GM20431 (cell line): ENCODE results near the gene SORBS2.

Source experiments
- in situ Hi-C: fragments of 300-500 bp; cut with MseI, MboI; formaldehyde crosslinking; loops from one replicate; pipeline ENCODE4 v1.15.0; 2020; ENCODE audit warnings: low sequenced_read_pairs; ENCODE audit not compliant: unreplicated experiment

Gene SORBS2

DNA sequence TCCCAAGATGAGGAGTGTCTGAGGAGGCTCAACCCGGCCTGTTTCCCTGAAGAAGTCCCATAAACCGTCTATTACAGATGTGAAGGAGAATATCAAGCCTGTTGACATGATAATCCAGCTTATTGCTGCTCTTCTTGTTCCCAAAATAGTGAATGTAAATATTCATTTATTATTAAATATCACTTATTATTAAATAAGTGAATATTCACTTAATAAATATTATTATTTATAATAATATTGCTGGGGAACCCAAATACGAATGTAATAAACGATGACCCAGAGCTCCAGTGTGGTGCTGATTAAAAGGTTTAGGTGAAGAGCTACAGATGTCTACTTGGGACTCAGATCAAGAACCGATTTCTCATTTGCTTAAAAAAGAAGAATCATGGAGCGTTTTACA lies 23.8 kb upstream of the SORBS2 start:
- in situ Hi-C loops = no loop called here

DNA sequence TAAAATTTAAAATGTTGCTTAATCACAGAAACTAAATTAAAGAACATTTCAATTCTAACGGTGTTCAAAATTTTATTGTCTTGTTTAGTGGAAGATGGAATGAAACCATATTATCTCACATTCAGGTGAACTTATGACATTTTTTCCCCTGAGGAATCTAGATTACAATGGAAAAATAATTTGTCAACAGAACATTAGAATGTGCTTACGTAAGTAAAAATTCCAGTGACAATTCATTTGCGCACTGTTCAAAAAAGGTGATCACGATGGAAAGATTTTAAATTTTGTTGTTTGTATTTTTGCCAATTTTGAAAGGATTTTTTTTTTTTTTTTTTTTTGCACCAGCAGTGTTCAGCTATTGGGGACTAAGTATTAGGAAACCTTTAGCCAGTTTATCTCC lies 23.3 kb upstream of the SORBS2 start:
- in situ Hi-C loops = no loop called here

DNA sequence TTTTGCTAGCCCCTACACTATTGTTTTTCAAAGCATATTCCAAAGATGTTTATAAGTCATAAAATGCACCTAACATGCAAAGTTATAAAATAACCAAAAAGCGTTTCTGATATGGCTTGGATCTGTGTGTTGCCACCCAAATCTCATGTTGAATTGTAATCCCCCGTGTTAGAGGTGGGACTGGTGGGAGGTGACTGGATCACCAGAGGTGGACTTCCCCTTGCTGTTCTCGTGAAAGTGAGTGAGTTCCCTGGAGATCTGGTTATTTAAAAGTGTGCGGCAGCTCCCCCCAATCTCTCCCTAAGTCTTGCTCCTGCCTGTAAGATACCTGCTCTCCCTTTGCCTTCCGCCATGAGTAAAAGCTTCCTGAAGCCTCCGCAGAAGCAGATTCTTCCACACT lies 22.8 kb upstream of the SORBS2 start:
- in situ Hi-C loops = no loop called here

DNA sequence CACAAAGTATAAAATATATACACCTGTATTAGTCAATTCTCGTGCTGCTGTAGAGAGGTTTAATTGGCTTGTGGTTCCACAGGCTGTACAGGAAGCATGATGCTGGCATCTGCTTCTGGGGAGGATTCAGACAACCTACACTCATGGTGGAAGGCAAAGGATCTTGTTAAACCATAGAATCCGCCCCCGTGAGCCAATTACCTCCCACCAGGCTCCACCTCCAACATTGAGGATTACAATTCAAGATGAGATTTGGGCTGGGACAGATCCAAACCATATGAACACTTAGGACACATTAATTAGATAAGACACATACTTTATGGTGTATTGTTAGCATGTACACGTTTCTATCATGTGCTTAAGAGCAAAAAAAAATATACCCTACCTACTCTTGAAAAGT lies 22.1 kb upstream of the SORBS2 start:
- in situ Hi-C loops = no loop called here

DNA sequence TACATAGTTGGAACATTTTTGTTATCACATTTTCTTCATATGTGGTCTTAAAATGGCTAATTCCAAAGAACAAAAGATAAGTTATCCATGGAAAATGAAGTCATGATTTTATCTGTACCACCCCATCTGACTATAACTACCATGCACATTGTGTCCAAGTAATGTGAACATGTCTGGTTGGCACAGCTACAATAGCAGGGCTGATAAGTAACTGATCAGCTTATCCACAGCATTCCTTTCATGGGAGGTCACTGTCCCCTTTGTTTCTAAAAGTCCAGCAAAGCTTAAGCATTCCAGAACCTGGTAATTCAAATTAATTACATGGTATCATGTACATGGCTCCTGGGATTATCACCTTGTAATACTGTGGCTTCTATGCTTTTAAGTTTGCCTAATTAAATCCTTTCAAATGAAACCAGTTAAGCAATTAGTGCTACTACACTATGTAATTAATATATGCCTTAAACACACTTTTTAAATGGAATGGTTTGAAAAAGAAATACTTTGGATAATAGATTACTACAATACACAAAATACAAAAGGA lies 21.1 kb upstream of the SORBS2 start:
- in situ Hi-C loops = no loop called here

DNA sequence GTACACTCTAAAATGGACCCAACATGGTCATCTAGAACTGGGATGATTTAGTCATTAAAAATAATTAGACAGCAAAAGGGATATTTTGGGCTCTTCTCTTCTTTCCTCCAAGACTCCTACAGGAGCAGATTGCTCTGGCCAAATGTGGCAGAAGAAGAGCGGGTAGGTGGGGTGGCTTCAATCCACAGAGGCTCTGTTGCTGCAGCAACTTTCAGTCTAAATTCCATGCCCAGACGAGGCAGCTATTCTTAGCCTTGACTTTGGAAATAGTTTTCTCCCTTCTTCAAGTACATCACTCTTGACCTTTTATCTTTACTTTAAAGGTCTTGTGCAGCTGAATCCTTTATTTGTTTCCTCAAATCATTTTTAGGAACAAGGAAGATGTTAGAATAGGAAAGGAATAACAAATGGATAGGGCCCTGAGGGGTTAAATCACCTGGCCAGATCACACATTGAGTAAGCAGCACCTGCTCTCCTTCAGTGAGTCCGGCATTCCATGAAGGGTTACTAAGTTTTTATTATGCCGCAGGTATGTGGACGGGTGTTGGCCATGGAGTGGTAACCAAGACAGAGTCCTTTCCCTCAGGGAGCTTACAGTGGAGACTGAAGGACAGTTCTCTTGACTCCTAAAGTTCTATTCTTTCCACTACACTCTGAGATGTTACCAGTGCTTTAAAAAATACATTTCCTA lies 19.3 kb upstream of the SORBS2 start:
- in situ Hi-C loops = no loop called here

DNA sequence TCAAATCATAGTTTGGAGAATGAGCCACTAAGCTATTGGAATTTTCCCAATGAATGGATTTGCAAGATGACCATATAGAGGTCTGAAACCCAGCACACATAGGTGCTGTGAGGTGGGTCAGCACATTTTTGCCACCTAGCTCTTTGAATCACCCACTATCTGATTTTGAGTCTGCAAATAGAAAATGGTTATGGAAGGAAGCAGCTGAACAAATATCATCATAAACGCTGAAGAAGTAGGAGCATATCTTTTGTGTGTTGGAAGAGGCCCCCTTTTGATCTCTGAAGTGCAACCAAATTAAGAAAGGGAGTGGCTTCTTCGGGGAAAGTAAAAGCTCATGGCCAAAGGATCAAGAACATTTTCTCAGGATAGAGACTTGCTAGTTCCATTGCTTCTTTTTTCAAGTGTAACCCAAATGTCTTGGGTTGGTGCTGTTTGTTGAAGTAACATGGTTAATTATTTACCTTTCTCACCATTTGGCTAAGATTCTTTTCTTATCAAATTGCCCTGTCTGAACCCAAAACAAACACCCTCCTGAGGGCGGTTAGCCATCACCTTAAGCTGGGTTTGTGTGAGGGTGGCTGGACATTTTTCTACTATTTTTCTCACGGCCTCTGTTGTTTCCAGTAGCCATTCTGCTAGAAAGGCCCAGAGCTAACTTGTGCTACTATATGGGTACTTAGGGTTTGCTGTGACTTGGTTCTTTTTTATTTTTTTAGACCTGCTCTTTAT lies 18.4 kb upstream of the SORBS2 start:
- in situ Hi-C loops = no loop called here

DNA sequence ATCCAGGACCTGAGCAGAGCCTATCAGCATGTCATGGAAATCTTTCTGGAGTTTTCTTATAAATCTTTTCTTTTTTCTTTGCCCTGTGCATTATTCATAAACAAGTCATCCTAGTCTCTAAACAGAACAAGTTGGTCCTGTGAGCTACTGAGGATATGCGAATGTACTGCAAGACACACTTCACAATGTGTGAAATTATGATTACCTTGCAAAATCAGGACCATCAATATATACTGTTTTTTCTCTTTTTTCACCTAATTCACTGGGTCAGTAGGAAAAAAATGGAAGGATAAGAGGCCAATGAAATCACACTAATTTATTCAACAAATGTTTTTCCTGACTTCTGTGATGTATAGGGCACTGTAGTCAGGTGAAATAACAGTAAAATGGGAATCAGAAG lies 14.4 kb upstream of the SORBS2 start:
- in situ Hi-C loops = no loop called here

DNA sequence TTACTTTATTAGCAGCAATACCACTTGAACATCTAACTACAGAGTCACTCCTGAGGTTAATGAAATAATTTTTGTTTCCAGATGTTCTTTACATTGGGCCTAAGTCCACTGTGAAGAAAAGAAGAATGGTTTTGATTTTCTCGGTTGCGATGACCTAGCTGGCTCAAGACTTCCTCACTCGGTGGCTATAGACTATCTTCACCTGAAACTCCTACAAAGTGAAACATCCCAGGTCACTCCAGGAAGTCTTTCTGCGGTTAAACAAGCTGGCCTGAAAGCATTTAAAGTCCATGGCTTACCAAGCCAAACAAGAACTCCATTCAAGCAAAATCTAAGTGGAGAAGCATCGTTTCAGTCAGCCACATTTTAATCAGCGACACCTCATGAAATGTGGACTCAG lies 13.7 kb upstream of the SORBS2 start:
- in situ Hi-C loops = no loop called here

DNA sequence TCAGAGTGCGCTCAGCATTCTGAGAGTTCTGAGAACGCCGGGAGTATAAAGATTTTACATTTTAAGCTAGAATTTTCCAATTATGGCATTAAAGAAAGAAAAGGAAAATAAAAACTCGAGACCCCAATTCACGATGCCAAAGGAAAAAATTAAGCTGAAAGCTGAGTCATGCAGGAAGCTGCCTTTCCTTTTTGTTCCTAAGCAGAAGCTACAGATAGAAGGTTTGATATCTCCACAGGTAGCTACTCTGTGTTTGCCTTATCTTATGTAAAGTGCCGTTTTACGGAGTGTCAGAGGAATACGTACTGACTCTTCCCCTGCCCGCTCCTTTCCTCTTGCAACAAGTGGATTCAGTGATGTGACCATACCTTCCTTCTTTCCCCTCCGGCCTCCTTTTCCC lies 10.8 kb upstream of the SORBS2 start:
- in situ Hi-C loops = no loop called here

DNA sequence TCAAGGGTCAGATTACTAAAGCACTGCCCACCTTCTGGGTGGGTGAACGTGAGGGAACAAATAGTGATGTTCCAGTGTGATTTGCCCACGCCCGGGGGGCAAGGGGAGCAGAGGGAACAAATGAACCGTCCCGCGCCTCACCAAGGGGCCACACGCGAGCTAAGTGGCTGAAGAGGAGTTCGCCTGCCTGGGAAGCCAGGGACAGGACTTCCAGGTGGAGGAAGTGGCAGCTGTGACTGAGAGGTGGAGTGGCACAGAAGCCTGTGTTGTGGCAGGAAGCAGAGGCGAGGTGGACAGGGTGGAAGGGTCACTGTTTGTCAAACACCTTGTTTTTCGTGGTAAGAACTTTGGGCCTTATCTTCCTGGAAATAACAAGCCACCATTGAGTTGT lies 9.0 kb upstream of the SORBS2 start:
- in situ Hi-C loops = no loop called here

DNA sequence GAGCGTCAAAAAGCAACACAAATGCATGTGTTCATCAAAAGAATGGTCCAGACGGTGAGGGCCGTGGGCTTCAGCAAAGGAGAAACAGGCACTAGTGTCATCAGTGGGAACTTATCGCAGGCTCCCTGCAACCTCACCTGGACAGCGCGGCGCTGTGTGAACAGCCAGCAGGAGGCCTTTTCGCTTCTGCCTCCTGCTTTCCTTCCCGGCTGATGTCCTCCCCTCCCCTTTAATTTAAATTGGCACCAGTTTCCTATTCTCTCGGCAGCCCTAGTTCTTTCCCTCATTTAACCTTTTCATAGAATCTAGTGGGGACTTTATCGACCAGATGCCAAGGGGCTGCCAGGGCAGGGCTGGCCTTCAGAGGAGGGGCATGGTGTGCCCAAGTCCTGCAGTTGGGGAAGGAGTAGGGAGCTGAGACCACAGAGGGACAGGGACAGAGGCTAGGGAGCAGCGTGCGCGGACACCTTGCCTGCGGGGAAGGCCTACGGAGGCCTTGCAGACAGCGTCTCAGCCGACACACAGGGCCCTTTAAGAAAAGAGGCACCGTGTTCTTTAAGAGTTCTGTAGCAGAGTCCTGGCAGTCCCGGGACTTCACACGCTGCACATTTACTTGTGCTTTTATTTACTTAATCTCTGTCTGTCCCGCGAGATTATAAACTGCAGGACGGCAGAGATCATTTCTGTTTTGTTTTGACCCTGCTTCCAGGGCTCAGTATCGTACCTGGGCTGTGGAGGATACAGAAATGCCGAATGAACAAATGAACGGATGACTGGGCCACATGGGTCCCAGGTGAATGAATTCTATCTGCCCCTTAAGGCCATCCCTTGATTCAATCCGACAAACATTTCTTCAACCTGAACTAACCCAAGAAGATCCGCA lies 8.4 kb upstream of the SORBS2 start:
- in situ Hi-C loops = no loop called here

DNA sequence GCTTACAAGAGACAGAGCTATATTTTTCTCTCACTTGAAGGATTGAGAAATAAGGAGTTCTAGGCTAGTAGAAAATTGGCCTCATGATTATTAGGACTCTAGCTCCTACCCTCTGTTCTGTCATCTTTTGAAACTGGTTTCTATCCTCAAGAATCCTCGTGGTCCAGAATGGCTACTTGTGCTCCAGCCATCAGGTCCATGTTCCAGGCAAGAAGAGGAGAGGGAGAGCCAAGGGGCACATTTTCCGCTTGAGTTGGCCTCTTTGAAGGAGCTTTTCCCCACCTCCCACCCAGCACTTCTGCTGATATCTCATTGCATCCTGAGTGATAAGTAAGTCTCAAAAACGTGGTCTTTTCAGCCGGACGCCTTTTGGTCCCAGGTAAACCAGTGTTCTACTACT lies 7.2 kb upstream of the SORBS2 start:
- in situ Hi-C loops = no loop called here

DNA sequence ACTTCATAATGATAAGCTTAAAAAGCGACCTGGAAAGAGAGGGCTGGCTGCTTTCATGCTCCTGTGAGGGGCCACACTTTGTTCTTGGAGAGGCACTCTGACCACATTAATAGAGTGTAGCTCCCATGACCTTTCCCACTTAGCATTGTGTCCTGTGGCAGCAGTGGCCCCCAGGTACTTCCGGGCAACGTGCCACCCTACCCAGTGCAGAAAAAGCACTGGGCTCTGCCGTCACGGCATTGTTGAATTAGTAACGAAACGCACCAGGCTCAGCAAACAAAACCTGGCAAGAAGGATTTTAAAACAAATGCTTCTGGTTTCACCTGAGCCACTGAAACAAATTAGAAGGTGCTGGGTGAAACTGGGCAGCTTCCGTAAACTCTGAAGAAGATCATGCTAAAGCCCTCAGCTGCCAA lies 5.4 kb upstream of the SORBS2 start:
- in situ Hi-C loops = no loop called here

DNA sequence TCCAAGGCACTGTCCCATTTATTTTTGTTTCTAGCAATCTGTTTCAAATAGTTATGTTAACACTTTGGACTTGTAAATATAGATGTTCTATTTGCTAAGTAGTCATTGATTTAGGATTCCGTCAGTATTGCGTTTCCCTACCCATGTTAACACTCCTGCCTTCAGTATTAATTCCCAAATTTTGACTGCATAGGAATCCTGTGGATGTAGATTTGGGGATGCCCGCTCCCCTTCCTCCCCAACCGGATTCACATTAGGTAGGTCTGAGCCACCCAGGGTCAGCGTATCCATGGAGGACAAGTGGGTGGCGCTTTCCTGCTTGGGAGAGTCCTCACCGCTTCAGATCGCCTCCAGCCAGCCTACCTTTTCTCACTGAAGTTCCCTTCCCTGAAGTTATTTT lies 1.1 kb upstream of the SORBS2 start:
- in situ Hi-C loops = no loop called here

DNA sequence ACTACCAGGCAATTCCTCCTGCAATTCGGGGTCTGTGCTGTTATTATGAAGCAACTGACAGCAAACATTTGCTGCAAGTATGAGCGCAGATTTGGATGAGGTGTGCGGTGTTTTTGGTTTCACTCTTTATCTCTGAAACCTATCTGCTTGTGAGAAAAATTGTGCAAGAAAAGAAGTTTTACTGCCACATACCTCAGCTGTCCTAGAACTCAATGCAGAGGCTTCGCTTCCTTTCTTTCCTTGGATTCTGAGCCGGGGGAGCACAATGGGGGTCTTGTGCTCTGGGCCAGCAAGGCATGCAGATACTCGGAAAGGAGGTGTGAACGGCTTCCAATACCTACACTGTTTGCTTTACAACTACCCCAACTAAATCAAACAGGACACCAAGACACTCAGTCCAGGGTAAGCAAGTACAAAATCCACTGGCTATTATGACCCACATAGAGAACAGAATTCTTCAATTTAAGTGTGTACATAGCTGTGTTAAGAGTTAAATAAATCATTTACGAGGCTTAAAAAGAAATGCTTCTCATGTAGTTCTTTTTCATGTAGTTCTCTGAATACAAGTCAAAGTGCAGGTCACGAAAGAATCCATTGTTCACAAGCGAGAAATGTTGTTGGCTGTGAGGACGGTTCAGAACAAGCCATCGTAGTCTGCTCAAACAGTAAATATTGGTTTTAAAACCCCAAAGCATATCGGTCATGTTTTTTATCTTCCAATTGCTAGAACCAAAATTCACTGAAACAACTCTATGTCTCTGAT lies 1.1 kb downstream of the SORBS2 start:
- in situ Hi-C loops = no loop called here

DNA sequence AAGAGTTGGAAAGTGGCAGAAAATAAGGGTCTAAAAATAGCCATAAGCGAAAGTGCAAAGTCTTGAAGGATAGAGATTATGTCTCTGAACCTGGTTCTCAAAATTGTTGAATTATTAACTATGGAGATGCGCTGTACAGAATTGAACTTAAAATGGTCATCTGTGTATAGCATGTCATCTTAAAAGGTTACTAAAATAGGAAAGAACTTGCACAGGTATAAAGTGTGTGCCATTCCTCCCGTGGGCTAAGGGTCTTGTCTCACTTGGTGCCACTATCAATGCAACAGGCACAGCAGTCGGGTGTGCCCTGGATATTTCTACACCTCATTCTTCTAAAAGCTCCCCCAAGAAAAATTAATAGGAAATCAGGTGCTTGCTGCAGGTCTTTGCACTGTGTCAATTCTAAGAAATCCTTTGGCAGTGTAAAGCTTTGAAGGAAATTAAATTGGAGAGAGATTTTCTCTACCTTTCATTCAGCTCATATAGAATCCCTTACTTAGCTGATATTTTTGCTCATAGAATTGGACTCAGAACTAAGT lies 2.4 kb downstream of the SORBS2 start:
- in situ Hi-C loops = no loop called here

DNA sequence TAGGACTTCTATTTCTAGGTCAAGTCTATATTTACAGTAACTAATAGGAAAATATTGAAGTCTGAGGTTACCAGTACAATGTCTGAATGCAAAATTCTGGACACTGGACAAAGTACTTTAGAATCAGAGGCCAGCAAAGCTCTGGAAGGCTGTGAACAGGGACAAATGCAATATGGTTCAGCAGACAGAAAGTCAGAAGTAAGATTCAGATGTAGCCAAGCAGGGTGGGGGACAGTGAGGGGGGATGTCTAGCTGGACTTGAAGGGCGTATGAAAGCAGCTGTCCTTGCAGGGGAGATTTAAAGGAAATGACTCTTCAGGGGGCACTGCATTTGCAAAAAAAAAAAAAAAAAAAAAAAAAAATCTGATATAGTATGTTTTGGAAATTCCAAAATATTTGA lies 2.9 kb downstream of the SORBS2 start:
- in situ Hi-C loops = no loop called here

DNA sequence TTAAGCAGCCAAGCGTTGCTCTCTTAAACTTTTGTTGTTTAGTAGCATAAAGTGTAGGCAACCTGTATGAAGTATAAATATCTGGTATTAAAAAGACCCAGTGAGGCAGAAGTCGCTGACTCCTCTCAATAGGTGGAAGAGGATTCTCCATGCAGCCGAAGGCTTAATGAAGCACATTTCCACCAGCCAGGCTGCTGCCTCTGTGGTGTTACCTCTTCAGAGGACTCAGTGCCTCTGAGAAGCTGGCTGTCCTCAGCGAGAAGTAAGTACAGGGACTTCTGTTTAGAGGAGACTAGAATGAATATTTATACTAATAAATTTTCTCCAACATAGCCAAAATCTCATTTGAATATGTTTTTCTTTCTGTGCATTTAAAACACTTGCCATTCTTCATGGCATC lies 6.0 kb downstream of the SORBS2 start:
- in situ Hi-C loops = no loop called here

DNA sequence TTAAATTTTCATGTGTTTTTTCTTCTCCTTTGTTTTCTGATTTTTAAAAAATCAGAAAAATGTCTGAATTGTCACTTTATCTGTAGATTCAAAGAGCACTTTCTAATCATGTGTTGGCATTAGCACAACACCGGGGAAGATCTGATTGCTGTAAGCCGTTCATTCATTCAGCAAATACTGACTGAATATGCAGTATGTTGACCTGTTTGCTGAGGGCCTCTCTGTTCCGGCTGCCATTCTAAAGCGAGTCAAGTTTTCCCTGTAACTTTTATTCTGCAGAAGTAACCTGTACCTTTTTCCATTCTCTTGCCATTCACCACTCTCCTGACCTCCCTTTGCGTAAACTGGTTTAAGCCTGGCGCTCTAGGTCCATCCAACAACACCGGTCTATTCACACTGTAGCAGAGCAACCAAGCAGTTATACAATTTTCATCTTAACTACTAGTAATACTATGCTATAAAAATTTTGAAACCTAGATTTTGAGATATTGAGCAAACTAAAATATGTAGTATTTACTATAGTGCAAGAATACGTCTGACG lies 6.7 kb downstream of the SORBS2 start:
- in situ Hi-C loops = no loop called here
